Keratinocyte (primary cell): Measurements from ENCODE around the gene SOCS1. TPM values are rescaled to one million over a fixed set of nuclear protein-coding genes. Genes with fewer than 3 reads are reported as not detected.

Experiments
- DNase-seq: peaks from one replicate; pipeline ENCODE4 v3.0.0-alpha.2; 2011; ENCODE audit warnings: low read depth, missing footprints, low spot score
- FAIRE-seq: peaks from 2 replicates; lab custom pipeline; 2011; peaks lifted over from hg19 to GRCh38; lab: Jason Lieb, UNC
- H2AFZ ChIP-seq: 2 replicates; pipeline ENCODE4 v1.6.0; 2012; ENCODE audit warnings: low read length, control low read depth, inconsistent platforms; ENCODE audit not compliant: control insufficient read depth
- H3K27ac ChIP-seq: 2 replicates; pipeline ENCODE4 v1.5.1; 2011; ENCODE audit warnings: low read length; ENCODE audit not compliant: control insufficient read depth, insufficient read depth
- H3K27me3 ChIP-seq: 3 replicates; pipeline ENCODE4 v1.6.0; 2011; ENCODE audit warnings: low read length; ENCODE audit not compliant: control insufficient read depth, insufficient read depth; ENCODE audit errors: extremely low read depth
- H3K36me3 ChIP-seq, 2 experiments: 2 replicates in 1 of 2; 3 replicates in 1 of 2; pipeline ENCODE4 v1.5.1; 2011; ENCODE audit warnings: low read length in 2 of 2, mild to moderate bottlenecking in 1 of 2; ENCODE audit not compliant: control insufficient read depth in 2 of 2, insufficient read depth in 2 of 2; ENCODE audit errors: extremely low read depth in 1 of 2
- H3K4me1 ChIP-seq: 3 replicates; pipeline ENCODE4 v1.5.1; 2011; ENCODE audit warnings: low read length; ENCODE audit not compliant: control insufficient read depth, insufficient read depth; ENCODE audit errors: extremely low read depth
- H3K4me2 ChIP-seq: 3 replicates; pipeline ENCODE4 v1.6.0; 2011; ENCODE audit warnings: low read depth, low read length; ENCODE audit not compliant: control insufficient read depth, insufficient read depth; ENCODE audit errors: extremely low read depth
- H3K4me3 ChIP-seq, 3 experiments: fragments of 200-600 bp in 1 of 3; sonication (generic) in 1 of 3; 2 replicates in 2 of 3; 3 replicates in 1 of 3; pipeline ENCODE4 v1.5.1; 2011 to 2016; ENCODE audit warnings: low read length in 3 of 3, mild to moderate bottlenecking in 3 of 3, control low read depth in 2 of 3, inconsistent platforms in 1 of 3, low read depth in 1 of 3, mixed read lengths in 1 of 3, mixed run types in 1 of 3, moderate library complexity in 1 of 3; ENCODE audit not compliant: control insufficient read depth in 2 of 3, insufficient read depth in 2 of 3; ENCODE audit errors: extremely low read depth in 1 of 3
- H3K79me2 ChIP-seq: 2 replicates; pipeline ENCODE4 v1.6.0; 2012; ENCODE audit warnings: low read length; ENCODE audit not compliant: control insufficient read depth, insufficient read depth
- H3K9ac ChIP-seq: 3 replicates; pipeline ENCODE4 v1.6.0; 2011; ENCODE audit warnings: low read length; ENCODE audit not compliant: control insufficient read depth, insufficient read depth; ENCODE audit errors: extremely low read depth
- H3K9me1 ChIP-seq: 3 replicates; pipeline ENCODE4 v1.6.0; 2011; ENCODE audit warnings: low read length; ENCODE audit not compliant: control insufficient read depth, insufficient read depth; ENCODE audit errors: extremely low read depth
- H3K9me3 ChIP-seq: 2 replicates; pipeline ENCODE4 v1.5.1; 2012; ENCODE audit warnings: low read depth, low read length; ENCODE audit not compliant: control insufficient read depth
- H4K20me1 ChIP-seq: 3 replicates; pipeline ENCODE4 v1.6.0; 2011; ENCODE audit warnings: low read length; ENCODE audit not compliant: control insufficient read depth, insufficient read depth; ENCODE audit errors: extremely low read depth
- EZH2 ChIP-seq: IDR thresholded peaks from one replicate; pipeline ENCODE4 v1.6.1; 2012; ENCODE audit warnings: inconsistent platforms, mild to moderate bottlenecking, low read length, moderate library complexity
- dilution Hi-C: fragments of 300-500 bp; cut with MboI; formaldehyde crosslinking; loops from one replicate; pipeline ENCODE4 v1.7.0; 2020; ENCODE audit warnings: low sequenced_read_pairs; ENCODE audit not compliant: extremely low pct_ligation_motif_present
- polyA plus RNA-seq, 5 experiments: library from polyadenylated mRNA; depleted of rRNA in 3 of 5; stranded (reverse) in 3 of 5; stranded (forward) in 1 of 5; unstranded in 1 of 5; fragments of >200 nt; gene quantifications; 1 replicate in 1 of 5; 2 replicates in 3 of 5; 3 replicates in 1 of 5; pipeline versions ENCODE4 v1.2.1 to v1.2.3, GENCODE V29; 2011 to 2012; ENCODE audit warnings: missing spikeins in 2 of 5, low read depth in 1 of 5, low replicate concordance in 1 of 5
- TF ChIP-seq, protein P1 (sequence below), 3 experiments: IDR thresholded peaks in 1 of 3; conservative IDR thresholded peaks in 1 of 3; optimal IDR thresholded peaks in 1 of 3; 2 replicates in 2 of 3; 3 replicates in 1 of 3; pipeline versions ENCODE3 to v1.5.1; 2011; ENCODE audit warnings: low read length in 3 of 3, mild to moderate bottlenecking in 3 of 3, moderate library complexity in 2 of 3, control low read depth in 1 of 3, inconsistent platforms in 1 of 3; ENCODE audit not compliant: insufficient read depth in 2 of 3; ENCODE audit errors: extremely low read depth in 1 of 3

Gene SOCS1
- polyA plus RNA-seq, 1 donor (not counting 4 experiments of a cell fraction or from before 2014, with no cell fraction given), result 0.98 TPM

DNA sequence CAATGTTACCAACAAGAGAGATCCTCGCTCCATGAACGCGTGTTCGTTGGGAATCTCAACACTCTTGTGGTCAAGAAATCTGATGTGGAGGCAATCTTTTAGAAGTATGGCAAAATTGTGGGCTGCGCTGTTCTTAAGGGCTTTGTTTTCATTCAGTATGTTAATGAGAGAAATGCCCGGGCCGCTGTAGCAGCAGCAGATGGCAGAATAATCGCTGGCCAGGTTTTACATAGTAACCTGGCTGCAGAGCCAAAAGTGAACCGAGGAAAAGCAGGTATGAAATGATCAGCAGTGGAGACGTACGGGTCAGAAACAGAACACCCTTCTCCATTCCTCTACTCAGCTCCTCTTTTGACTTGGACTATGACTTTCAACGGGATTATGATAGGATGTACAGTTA is 13.3 kb downstream of the SOCS1 start:
- Histone ChIP-seq H4K20me1 (no peaks in the 10 kb centered on the region), H3K79me2 (no peaks in the 10 kb centered on the region), H3K4me2 (no peak overlapping the region), H3K9me1 (no peaks in the 10 kb centered on the region), H2AFZ (no peak overlapping the region), H3K4me3 (no peak overlapping the region), H3K27ac (no peak overlapping the region), H3K27me3 (no peaks in the 10 kb centered on the region), H3K36me3 (no peaks in the 10 kb centered on the region), H3K9me3 (no peaks in the 10 kb centered on the region), H3K4me1 (no peaks in the 10 kb centered on the region), H3K9ac (no peak overlapping the region)
- no peak for DNase-seq
- no peak for TF ChIP-seq EZH2
- TF ChIP-seq, protein P1, sequence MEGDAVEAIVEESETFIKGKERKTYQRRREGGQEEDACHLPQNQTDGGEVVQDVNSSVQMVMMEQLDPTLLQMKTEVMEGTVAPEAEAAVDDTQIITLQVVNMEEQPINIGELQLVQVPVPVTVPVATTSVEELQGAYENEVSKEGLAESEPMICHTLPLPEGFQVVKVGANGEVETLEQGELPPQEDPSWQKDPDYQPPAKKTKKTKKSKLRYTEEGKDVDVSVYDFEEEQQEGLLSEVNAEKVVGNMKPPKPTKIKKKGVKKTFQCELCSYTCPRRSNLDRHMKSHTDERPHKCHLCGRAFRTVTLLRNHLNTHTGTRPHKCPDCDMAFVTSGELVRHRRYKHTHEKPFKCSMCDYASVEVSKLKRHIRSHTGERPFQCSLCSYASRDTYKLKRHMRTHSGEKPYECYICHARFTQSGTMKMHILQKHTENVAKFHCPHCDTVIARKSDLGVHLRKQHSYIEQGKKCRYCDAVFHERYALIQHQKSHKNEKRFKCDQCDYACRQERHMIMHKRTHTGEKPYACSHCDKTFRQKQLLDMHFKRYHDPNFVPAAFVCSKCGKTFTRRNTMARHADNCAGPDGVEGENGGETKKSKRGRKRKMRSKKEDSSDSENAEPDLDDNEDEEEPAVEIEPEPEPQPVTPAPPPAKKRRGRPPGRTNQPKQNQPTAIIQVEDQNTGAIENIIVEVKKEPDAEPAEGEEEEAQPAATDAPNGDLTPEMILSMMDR (optimal IDR thresholded peaks at IDR 0.05 in 1 of 3, IDR thresholded peaks at IDR 0.05 in 1 of 3, conservative IDR thresholded peaks at IDR 0.05 in 1 of 3; ENCODE audit: extremely low read depth in 1 of 3, insufficient read depth in 2 of 3, low read length in 3 of 3), result no peak
- no peak for FAIRE-seq
- dilution Hi-C loops, result no loop called here

DNA sequence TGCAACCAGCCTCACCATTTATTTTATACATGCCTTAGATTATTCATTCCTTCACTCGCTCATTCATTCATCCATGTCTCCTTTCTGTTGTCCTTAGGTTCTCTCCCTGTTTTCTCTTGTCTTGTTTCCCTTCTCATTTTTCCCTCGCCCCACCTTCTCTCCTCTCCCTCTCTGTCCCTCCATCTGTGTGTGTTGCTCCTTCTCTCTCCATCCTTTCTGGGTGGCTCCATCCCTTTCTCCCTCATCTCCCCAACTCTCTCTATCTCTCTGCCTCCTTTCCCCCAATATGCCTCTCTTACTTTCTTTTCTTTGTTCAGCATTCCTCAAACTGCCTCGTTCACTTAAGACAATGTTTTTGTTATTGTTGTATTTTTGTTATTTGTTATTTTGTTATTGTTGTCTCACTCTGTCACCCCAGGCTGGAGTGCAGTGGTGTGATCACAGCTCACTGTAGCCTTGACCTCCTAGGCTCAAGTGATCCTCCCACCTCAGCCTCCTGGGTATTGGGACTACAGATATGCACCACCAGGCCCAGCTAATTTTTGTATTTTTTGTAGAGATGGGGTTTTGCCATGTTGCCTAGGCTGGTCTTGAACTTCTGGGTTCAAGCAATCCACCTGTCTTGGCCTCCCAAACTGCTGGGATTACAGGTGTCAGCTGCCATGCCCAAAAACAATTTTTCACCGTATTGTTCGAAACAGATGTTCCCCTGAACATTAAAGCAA is 14.4 kb downstream of the SOCS1 start:
- H3K79me2 ChIP-seq, result no peaks in the 10 kb centered on the region
- FAIRE-seq (no peak), DNase-seq (no peak)
- TF ChIP-seq EZH2, result no peak
- TF ChIP-seq, protein P1 (optimal IDR thresholded peaks at IDR 0.05 in 1 of 3, IDR thresholded peaks at IDR 0.05 in 1 of 3, conservative IDR thresholded peaks at IDR 0.05 in 1 of 3; ENCODE audit: extremely low read depth in 1 of 3, insufficient read depth in 2 of 3, low read length in 3 of 3), result no peak
- no peaks in the 10 kb centered on the region for H3K36me3 ChIP-seq
- dilution Hi-C loops, result no loop called here
- no peaks in the 10 kb centered on the region for H3K9me3 ChIP-seq
- H3K27ac ChIP-seq, result no peak overlapping the region
- no peaks in the 10 kb centered on the region for H3K4me1 ChIP-seq
- H4K20me1 ChIP-seq, result no peaks in the 10 kb centered on the region
- H3K9ac ChIP-seq, result no peak overlapping the region
- H3K27me3 ChIP-seq, result no peaks in the 10 kb centered on the region
- no peak overlapping the region for H2AFZ ChIP-seq
- no peak overlapping the region for H3K4me2 ChIP-seq
- H3K9me1 ChIP-seq, result no peaks in the 10 kb centered on the region
- H3K4me3 ChIP-seq, result no peak overlapping the region
